Stimulated activated CD4-positive, alpha-beta T cell treated with anti-CD3 and anti-CD28 coated beads, Interleukin-1b, Interleukin-23, amount 100 ng/mL, for 4 hours (primary cell): Measurements from ENCODE around the gene CIITA.

ENCODE experiments used
- DNase-seq, 2 donors: peaks; one replicate each; pipeline ENCODE4 v3.0.0-alpha.2; 2020; ENCODE audit warnings: low read depth in 2 of 2

CIITA gene

DNA sequence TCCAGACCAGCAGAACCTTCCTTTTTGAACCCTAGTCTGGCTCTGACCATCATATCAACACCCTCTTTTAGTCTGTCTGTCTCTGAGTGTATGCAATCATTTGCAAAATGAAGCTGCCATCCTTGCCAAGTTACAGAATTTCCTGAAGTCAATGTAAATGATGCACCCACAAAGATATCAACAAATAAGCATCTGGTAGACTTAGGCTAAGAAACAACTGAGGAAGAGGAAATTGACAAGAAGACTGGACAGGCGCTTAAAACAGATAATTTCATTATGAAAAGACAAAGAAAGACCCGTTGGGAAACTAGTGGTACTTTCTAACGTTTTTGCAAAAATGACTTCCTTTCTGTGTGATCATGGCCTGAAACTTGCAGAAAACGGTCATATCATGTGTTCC lies 24.7 kb upstream of the CIITA start:
- no peak for DNase-seq

DNA sequence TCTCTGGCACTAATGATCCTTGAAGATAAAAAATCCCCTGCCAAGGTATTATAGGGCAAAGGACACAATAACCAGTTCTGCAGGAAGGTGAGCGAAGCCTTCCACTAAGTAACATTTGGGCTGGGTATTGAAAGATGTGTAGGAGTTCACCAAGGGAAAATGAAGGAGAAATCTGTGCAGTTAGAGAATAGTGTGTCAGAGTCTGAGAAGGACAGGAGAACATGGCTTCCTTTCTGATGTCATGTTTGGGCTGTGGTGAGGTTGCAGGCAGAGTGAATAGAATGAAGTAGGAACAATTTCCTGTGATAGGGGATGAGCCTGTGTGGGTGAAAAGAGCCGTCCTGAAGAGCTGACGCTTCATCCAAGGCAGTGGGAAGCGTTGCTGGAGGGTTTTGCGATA lies 24.1 kb upstream of the CIITA start:
- no peak for DNase-seq

DNA sequence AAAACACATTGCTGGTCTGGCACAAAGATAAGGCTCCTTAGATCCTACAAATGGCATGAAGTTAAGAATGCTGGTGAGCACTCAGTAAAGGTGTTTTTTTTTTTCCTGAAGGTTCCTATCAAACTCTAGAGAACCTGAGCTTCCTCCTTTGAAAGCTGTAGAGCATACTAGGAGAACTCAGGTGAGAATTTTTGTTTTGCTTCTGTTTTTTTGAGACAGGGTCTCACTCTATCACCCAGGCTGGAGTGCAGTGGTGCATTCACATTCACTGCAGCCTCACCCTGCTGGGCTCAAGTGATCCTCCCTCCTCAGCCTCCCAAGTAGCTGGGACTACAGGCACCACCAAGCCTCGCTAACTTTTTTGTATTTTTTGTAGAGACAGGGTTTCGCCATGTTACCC lies 21.0 kb upstream of the CIITA start:
- DNase-seq = no peak

DNA sequence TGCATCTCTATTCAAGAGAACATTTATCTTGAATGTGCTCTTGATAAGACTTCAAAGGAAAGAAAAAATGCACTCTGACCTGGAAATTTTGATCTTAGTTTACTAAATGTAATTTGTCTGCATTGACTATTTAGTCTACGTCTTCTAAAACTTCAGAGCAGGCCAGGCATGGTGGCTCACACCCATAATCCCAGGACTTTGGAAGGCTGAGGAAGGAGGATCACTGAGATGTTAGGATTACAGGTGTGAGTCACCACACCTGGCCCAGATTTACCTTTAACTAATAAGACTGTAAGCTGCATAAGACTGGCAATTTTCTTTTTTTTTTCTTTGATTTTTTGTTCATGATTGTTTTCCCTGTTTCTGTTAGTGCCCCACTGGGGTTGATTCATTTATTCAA lies 18.8 kb upstream of the CIITA start:
- DNase-seq = no peak

DNA sequence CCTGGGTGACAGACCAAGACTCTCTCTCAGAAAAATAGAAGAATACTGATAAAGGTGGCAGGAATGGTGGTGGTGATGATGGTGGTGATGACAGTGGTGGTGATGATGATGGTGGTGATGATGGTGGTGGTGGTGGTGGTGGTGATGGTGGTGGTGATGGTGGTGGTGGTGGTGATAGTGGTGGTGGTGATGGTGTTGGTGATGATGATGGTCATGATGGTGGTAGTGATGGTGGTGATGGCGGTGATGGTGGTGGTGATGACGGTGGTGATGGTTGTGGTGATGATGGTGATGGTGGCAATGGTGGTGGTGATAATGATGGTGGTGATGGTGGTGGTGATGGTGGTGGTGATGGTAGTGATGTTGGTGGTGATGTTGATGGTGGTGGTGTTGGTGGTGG lies 18.0 kb upstream of the CIITA start:
- no peak for DNase-seq

DNA sequence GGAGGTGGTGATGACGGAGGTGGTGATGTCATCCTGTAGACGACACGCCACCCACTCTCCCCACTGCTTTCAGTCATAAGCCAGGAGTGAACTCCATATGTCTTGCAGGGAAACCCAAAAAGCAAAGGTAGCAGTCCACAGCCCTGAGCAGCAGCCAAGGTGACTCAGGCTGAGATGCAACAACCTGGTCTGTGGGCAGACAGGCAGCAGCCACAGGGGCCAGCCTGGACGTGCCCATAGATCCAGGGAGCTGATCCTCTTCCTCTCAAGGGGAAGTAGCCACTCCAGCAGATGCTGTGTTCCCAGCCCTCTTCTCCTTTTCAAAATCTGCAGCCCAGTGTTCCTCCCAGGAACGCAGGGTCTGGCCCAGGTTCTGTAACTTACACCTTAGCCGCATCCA lies 17.3 kb upstream of the CIITA start:
- DNase-seq = no peak

DNA sequence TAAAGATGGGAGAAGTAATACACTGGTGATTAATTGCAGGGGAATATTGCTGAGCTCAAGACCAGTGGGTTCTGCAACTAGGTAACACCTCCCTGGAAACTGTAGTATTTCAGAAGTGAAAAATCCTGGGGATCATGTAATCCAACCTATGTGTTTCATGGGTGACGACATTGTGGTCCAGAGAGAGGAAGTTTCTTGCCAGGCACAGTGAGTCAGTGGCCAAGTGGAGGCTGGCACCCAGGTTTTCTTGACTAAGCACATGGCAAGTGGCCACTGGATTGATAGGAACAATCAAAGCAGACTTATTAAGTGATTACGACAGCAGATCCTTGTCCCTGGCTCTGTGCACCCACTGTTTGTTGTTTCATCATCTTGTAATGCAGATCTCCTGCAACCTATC lies 14.6 kb upstream of the CIITA start:
- no peak for DNase-seq

DNA sequence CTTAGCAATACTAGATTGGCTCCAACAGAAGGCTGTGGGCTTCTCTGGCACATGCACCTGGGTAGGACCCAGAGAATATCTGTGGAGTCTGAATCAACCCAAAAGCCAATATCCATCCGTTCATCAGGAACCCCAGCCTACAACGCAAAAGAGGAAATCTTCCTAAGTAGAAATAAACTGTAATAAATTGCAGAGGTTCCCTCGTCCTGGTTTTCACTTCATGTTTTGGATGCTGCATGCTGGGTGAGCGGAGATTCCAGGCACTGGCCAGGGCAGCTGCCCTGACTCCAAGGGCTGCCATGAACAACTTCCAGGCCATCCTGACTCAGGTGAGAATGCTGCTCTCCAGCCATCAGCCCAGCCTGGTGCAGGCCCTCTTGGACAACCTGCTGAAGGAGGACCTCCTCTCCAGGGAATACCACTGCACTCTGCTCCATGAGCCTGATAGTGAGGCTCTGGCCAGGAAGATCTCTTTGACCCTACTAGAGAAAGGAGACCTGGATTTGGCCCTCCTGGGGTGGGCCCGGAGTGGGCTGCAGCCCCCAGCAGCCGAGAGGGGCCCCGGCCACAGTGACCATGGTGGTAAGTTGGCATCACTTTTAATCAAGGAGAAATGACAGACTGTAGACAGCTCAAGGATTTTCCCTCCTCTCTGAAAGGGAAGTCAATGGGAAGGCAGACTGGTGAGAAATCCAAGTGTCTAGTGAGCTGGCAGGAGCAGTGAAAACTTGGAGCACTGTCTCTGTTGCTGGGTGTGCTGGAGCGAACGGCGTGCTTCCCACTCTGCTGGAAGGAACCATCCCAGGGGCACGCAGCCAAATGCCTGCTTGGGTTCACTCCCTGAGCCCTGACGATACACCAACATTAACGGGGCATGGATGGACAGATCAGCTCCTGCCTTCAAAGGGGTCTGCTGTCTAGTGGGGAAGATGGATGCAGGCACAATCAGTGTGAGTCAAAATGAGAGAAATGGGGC lies 10.7 kb upstream of the CIITA start:
- DNase-seq = no peak

DNA sequence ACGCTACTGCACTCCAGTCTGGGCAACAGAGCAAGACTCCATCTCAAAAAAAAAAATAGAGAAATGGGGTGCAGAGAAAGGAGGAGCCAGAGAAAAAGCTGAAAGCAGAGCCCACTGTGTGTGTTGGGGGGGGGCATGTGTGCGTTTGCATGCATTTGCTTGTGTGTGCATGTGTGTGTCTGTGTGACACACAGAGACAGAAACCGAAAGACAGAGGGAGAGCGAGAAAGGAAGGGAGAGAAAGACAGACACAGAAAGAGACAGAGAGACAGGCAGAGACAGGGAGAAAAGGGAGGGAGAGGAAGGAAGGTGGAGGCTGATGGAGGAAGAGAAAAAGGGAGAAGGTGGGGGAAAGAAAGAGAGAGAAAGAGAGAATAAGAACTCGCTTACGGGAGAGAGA lies 9.8 kb upstream of the CIITA start:
- DNase-seq = no peak

DNA sequence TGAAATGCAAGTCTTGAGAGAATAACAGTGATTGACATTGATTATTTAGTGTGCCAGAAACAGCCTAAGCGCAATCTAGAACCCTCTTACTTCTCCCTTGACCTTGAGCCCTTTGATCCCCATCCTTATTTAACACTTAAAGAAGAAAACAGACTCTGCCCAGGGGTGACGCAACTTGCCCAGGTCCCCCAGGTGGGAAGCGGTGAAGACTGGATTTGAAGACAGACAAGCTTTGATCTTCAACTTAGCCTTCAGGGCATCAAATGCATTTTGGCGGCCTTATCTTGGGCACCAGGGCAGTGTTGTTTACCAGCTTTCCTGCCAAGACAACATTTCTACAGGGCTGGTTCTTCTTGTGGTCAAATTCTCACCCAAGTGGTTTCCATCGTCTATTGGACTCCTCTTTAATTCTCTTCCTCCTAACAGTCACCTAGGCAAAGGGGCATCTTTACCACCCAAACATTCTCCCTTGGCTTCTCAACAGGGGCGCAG lies 8.9 kb upstream of the CIITA start:
- no peak for DNase-seq

DNA sequence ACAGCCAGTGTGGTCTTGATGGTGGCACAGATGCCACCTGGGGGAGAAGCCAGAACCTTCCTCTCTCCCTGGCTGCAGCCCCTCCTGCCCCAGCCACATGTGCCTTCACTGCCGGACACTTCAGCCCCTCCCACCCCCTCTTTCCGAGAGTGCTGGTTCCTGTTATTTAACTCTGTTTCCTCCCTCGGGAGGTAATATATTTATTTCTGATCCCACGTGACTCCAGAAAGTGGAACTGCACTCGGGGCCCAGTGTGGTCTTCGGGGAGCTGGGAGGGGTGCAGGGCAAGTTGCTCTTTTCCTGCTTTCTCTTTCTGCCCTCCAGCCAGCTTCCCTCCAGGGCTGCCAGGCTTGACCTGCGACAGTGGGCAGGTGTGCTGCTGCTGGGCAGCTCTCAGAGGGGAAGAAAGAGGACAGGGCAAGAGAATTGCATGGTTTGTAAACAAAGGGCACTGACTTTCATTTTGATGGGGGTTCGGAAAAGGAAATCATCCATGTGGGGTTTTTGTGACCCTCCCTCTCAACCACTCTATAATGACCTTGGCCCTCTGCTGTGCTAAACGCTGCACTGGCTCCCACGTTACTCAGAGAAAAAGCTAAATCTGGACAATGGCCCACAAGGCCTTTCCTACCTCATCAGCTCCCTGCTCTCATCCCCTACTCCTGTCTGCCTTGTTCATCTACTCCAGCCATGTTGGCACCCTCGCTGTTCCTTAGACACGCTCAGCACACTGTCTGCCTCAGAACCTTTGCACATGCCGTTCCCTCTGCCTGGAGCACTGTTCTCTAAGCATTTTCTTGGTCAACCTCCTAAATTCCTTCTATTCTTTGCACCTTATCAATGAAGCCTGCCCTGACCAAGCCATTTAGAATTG lies 8.2 kb upstream of the CIITA start:
- DNase-seq = no peak

DNA sequence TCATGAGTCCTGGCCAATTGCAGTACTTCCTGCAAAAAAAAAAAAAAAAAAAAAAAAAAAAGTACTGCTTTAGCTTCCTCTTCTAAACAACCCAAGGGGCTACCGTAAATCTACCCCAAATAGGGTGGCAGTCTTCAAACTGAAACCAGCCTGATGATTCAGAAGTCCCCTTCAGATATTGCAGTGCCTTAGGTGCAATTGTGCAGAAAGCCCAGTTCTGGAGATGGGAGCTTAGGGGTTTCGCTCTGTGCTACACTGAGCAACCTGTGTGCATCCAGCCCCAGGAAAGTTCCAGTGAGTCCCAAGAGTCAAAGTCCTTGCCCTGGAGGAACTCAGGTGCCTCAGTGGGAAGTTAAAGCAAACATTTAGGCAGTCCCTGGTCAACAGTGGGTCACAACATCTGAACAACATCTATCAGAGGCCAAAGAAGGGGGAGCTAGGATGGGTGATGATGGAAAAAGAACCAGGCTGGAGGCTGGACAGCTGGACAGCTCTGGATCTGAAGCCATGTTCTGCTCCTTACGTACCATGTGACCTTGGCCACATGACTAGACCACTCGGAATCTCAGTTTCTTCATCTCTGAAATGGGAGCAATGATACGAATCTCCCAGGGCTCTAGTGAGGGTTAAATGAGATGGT lies 6.7 kb upstream of the CIITA start:
- no peak for DNase-seq

DNA sequence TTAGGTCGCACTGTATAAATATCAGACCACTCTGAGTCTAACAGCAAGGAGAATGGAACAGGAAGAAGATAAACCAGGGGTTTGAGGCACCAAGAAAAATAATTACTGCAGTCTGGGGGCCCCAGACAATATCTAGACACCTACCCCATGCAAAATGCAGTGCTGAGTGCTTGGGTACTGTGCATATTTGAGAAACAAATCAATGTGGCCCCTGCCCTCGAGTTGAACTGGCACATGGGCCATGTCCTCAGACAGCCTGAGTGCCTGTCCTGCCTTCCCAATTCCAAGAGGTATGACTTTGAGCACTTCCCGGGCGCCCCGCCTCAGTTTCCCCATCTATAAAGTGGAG lies 6.2 kb upstream of the CIITA start:
- no peak for DNase-seq

DNA sequence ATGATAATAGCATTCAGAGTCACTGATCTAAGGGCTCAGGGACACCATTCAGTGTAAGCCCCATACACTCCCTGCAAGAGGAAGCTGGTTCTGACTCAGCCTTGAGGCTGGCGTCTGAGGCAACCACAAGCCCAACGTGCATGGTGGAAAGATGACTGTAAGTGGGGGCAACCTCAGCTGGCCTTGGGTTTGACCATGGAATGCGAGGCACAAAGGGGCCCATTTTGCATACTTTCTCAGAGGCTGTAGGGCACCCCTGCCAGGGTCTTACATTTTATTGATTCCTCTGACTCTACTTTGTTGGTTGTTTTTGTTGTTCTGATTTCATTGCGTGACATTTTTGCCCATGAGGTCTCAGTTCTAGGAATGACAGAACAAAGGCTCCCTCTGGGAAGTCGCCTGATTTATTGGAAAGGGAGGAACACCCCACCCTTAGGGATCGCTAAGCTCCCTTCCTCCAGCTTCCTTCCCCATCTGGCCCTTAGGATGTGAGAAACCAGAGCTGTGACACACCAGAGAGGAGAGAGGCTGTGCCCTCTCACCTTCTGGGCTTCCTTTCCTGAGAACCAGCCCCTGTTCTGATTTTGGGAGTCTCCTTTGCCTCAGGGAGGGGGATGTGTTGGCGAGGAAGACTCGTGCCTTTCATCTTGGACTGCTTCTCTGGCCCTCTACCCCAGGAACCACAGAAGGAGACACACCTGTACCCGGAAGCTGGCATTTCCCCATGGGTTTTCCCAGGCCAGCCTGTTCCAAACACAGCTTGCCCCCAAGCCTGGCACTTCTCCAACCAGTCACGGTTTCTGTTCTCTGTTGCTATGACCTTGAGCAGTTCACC lies 5.6 kb upstream of the CIITA start:
- peak in 1 of 2 donors; percentile 13 for DNase-seq

DNA sequence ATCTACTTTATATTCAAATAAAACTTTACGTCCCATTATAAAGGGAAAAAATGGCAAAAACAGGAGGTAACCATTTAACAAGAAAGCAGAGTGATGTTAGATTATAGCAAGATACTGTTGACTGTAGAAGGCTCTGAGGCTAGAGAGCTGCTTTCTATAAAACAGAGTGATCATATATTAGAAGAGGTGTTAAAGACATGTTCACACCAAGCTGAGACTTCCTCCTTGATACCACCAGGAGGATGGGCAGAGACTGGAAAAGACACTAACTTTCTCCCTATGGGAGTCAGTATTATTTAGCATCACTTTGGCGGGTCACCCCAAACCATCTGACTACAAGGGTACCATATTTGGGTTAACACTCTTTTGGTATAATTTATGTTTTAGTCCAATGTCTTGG lies 687 bp upstream of the CIITA start:
- DNase-seq = no peak

DNA sequence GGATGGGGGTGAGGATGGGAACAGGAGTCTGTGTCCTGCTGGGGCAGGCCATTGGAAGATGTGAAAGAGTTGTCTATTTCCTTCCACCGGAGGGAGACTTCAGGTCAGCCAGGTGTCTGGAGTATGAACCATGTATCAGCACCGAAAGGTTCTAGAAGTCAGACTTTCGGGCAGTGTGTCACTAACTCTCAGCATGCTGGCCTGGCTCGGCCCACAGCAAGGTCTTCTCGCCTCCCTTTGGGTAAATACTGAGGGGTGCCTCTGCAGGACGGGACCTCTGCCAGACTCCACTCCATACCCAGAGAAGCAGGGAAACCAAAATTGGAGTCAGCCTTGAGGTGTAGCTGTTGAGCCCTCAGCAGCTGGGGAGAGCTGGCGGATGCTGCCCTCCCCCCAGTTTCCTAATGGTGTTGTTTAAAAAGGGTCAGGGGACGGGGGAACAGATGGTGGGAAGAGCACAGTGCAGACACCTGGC lies 507 bp downstream of the CIITA start:
- DNase-seq = no peak

DNA sequence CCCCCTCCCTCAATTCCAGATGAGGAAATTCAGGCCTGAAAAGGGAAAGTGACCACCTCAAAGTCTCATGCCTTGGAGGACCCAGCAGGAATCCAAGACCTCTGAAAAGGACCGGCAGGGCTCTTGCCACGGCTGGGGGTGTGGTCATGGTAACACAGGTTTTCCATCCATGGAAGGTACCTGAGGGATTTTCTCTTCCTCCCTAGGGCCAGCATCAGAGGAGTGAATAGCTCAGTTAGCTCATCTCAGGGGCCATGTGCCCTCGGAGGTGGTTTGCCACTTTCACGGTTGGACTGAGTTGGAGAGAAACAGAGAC lies 1.3 kb downstream of the CIITA start:
- no peak for DNase-seq

DNA sequence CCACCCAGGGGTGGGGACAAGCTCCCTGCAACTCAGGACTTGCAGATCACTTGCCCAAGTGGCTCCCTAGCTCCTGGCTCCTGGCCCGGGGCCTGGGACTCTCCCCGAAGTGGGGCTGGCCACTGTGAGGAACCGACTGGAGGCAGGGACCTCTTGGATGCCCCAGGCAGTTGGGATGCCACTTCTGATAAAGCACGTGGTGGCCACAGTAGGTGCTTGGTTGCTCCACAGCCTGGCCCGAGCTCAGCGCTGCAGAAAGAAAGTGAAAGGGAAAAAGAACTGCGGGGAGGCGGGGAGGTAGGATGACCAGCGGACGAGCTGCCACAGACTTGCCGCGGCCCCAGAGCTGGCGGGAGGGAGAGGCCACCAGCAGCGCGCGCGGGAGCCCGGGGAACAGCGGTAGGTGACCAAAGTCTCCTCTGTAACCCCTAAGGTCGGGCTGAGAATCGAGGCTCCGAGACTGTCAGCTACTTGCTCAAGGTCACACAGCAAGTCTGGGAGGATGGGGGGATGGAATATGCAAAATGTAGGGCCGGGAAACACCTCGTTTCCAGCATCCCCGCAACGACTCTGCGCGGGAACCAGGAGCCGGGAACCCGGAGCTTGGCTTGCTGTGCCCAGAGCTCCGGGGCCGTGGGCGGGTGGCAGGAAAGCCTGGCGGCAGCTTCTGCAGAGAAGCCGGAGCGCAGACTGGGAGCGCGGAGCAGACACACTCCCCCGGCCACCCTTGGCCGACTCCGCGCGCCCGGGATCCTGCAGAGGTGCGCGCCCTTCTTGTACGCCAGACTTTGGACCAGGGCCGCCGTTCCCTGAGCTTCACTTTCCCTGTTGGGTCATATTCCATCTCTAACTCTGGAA lies 1.9 kb downstream of the CIITA start:
- no peak for DNase-seq

DNA sequence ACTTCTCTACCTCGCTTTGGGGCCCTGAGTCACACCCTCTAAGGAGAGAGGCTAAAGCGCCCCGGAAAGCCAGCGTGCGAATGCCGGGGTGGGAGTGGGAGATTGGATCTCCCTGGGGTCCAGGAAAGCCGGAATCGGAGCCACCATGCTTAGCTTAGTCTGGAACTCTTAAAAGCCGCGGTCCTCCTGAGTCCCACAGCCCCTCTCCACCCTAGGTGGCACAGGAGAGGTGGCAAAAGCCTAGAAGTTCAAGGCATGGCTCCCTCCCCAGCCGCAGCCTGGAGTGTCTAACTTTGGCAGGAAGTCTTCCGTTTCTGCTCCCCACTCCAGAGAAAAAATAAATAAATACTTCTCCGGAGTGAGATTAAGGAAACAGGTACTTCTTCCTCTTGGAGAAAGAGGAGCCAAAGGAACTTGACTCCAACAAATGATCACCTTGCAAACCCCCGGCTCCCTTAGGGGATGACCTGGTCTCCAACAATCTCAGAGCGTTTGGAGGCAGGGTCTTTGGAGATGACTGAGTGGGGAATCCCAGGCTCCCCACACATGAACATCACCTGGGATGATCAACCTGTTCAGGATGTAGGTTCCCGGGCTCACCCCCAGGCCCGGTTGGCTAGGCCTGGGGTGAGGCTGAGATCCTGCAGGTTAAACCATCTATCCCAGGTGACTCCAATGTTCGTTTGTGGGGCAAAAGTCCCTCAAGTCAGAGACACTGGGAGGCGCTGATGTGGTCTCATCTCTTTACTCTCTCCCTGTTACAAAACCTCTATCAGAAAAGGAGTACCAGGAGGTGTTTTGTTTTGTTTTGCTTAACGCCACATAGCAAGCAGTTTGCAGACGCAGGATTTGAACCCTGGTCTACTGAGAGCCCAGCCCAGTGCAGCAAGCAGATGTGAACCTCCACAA lies 2.9 kb downstream of the CIITA start:
- no peak for DNase-seq
